Measurements from ENCODE around the gene ZXDC.

Gene ZXDC

DNA sequence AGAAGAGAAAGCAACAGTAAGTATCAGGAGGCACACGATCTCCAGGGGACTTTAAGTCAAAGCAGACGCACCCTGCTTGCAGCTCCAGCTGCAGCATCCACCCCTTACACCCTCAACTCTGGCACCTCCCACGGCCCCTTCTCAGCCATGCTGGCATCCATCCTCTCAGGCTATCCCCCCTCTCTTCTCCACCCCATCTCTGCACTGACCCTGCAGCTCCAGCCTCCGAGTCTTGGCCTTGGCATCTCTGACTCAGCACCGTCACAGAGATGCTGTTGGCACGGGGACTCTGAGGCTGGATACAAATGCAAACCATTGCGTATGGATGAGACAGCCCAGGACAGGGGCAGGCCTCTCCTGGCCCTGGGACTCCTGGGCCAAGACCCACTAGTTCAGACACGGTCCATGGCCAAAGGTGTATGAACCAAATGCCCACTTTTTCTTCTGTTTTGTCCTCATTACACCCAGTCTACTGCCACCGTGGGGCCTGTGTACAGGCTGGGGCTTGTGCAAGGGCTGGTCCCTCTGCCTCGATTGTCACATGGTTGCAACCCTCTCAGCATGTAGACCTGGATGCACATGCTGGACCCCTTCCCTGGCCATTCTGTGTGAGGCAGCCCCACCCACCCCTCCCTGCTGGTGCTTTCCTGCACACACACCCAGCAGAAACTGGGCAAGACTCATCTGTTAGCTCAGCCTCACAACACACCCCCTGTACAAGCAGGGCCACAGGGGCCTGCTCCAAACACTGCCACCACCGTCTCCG lies 18.7 kb upstream of the ZXDC start:
- DNase-seq (ENCODE audit: low read depth): no peak
- no peak overlapping the region for H3K4me3 ChIP-seq (ENCODE audit: low read depth, low read length)

DNA sequence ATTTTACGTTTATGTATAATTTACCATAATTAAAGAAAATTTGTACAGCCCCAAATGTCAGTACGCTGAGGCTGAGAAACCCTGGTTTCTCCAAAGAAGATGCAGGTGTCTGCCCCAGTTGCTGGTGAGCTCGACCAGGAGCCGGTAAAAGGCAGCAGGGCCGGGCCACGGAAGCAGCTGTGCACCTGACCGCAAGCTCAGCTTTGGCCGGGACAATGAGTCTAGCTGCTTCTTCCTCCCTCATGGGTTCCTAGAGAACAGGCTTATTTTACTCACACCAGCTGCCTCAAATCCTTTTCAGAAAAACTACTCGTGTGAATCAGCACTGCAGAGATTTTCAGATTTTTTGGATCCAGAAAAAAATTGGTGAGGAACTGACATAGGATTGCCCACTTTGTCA lies 18.0 kb upstream of the ZXDC start:
- DNase-seq (ENCODE audit: low read depth): no peak
- no peak overlapping the region for H3K4me3 ChIP-seq (ENCODE audit: low read depth, low read length)

DNA sequence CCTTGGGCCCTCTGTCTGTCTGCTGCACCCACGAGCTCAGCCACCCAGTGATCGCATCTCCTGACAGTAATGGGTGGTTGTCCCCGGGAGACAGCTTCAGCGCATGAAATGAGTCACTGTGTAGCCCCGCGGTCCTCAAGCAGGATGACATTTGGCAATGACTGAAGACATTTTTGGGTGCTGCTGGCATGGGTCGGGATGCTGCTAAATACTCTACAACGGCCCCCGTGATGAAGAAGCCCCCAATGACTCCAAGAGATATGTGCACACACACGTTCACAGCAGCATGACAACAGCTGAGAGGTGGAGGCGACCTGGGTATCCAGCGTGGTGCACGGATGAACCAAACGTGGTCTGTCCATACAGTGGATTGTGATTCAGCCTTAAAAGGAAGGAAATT lies 17.4 kb upstream of the ZXDC start:
- DNase-seq (ENCODE audit: low read depth): no peak
- no peak overlapping the region for H3K4me3 ChIP-seq (ENCODE audit: low read depth, low read length)

DNA sequence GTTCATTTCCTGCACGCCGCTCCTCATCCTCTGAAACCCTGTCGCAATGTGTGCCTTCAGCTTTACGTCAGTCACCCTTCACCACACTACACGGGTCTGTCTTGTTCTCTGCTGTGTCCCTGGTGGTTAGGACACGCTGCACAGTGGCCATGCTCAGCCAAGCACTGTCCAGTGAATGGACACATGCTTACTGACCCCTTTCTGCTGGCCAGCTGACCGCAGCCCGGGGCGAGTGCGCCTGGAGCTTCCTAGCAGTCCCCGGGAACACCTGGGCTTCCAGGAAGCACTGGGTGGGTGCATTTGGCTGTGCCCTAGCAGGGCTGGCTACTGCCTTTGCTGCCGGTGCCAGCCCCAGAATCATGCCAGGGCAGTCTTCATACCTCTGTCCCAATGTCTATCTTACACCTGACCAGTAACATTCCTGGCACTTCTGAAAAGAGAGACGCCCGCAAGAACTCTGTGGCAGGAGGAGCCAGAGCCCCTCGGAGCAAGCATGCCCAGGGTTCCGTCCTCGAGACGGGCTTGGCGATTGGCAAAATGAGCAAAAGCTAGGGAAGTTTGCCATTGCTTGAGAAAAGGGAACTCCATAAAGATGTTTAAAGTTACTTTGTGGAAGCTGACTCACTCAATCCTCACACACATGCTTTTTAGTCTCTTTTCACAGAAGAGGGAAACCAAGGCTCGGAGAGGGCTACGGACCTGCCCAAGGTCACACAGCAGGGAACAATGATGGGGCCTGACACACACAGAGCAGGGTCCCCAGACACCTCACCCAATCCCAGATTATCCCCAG lies 15.7 kb upstream of the ZXDC start:
- H3K4me3 ChIP-seq (ENCODE audit: low read depth, low read length): no peak overlapping the region

DNA sequence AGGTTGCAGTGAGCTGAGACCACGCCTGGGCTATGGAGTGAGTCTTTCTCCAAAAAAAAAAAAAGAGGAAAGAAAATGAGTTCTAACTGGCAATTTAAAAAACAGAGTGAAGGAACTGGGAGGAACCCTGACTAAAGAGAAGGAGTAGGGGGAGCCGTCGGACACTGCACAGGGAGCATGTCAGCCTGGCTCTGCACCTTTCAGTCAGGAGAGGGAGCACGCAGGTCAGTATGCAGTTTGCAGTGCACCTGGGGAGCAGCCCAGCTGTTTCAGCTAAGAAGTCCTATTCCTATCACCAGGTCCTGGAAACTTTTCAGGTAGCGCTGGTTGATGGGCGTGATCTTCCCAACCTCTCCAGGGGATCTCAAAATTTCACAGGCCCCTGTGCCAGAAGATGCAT lies 14.9 kb upstream of the ZXDC start:
- H3K4me3 ChIP-seq (ENCODE audit: low read depth, low read length): no peak overlapping the region
- no peak for DNase-seq (ENCODE audit: low read depth)

More for the DNA sequence above, 15.7 kb upstream of the ZXDC start:
- no peak for DNase-seq (ENCODE audit: low read depth)

DNA sequence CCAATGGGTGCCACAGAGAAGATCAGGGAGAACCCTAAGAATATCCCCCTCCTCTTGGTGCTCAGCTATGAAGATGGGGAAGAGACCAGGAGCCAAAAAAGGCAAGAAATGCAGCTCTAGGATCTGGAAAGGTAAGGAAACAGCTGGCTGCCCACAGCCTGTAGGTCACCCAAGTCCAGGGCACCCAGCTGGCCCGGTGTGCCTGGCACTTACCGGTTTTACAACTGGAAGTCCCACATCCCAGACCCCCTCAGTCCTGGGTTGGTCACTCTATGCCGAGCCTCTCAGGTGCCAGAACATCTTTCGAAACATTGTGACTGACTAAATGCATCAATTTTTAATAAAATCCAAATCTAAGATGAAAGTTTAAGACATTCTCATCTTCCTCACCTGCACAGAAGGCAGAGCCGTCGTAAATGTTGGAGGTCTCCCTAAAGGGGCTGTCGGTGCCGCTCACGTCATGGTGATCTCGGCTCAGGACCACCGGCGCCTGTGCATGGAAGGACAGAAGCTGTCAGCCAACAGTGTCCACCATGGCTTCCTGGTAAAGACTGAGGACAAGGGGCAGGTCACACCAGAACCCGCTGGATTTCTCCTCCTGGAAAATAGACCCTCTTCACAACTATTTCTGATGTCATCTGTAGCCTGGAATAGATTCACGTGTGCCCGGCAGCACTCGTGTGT lies 13.3 kb upstream of the ZXDC start:
- no peak overlapping the region for H3K4me3 ChIP-seq (ENCODE audit: low read depth, low read length)

DNA sequence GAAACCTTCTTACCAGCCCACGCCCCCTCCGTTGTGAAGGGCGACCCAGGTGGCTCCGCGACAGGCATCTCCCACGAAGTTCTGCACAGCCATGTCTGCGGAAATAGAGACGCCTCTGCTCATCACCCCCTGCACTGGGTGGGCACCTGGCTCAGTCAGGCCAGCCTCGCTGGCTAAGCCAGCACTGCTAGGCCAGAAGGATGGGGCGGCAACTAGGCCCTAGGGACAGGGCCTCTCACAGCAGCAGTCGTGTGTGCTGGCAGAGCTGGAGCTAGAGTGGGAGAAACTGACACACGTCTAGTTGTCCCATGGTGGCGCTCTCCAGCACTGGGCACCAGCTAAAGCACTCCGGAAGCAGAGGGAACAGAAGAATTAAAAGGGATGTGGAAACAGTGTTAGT lies 12.5 kb upstream of the ZXDC start:
- DNase-seq (ENCODE audit: low read depth): no peak
- H3K4me3 ChIP-seq (ENCODE audit: low read depth, low read length): no peak overlapping the region

More for the DNA sequence above, 13.3 kb upstream of the ZXDC start:
- no peak for DNase-seq (ENCODE audit: low read depth)

DNA sequence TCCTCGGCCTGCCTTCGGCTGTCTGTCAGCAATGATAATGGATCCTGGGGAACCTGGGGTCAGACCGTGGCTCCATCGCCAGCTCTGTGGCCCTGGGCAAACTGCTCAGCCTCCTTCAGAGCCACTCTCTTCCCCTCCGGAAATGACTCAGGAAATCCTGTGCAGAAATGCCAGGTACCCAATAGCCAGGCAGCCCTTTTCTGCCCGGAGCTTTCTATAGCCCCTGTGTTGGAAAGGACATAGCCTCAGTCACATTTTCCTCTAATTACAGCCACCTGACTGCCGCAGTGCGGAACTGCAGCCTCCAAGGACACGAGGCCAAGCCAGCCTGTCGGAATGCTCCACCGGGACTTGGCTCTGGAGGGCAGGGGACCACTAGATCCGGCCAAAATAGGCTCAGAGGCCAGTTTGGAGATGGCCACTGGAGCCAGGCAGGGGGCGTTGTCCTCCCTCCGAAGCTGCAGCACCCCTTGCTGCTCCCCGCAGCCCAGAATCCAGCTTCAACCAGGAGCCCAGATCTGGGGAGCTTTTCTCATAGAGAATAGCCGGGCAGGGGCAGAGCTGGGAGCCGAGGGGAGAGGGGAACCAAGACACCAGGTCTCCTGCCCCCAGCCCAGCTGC lies 11.6 kb upstream of the ZXDC start:
- H3K4me3 ChIP-seq (ENCODE audit: low read depth, low read length): no peak overlapping the region
- DNase-seq (ENCODE audit: low read depth): no peak

DNA sequence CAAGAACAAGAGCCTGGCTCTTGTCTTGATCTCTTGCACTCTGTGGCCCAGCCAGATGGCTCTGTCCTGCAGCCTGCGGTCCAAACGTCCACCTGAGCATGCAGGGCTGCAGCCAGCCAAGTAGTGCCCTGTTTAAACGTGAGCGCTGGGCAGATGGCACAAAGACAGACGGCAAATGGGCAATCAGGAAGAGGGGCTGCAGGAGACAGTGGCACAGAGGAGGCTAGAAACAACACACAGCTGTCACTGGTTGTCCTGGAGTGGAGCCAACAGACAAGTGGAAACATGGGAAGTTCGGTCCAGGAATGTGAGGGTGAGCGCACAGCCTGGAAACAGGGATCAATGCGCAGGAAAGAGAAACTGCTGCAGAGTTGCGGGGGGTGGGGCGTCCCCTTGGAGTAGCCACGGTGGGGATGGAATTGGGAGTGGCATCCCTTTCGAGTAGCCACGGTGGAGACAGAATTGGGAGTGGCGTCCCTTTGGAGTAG lies 10.7 kb upstream of the ZXDC start:
- DNase-seq (ENCODE audit: low read depth): no peak
- no peak overlapping the region for H3K4me3 ChIP-seq (ENCODE audit: low read depth, low read length)

DNA sequence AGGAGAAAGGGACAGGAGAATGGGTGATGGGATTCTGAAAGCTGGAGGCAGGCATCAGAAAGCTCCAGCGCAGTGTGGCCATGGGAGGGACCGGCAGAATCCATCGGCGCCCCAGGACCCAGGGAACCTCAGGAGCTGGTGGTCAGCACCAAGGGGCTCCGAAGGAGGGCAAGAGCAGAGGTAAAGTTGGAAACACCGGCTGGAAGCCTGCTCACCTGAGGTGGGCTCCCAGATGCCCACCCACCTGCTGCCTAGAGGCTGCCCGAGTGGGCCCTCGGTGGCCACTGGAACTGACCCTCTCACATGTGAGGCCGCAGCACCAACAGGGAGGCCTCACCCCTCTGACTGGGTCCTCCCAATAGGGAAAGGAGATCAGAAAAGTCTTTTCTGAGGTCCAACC lies 10.3 kb upstream of the ZXDC start:
- no peak overlapping the region for H3K4me3 ChIP-seq (ENCODE audit: low read depth, low read length)
- no peak for DNase-seq (ENCODE audit: low read depth)

DNA sequence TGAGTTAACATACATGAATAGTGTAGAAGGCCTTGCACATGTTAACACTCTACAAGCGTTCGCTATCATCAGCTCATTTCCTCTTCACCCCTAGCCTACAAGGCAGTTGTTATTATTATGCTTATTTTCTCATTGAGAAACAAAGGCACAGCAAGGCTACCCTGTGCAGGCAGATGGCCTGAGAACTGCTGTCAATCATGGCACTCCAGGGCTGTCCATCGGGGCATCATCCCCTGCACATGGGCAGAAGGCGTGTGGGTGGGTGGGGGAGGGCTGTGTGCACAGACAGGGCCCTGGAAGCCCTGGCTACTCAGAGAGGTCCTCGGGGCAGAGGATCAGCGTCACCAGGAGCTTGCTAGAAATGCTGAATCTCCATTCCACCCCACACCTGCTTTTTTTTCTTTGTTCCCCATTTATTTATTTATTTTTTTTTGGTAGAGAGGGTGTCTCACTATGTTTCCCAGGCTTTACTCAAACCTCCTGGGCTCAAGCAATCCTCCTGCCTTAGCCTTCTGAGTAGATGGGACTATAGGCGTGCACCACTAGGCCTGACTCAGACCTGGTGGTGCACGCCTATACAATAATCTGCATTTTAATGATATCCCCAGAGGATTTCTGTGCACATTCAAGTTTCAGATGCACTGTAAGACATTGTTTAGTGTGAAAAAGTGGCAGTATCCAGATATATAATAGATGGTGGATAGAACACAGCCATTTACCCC lies 9.6 kb upstream of the ZXDC start:
- no peak for DNase-seq (ENCODE audit: low read depth)
- no peak overlapping the region for H3K4me3 ChIP-seq (ENCODE audit: low read depth, low read length)

DNA sequence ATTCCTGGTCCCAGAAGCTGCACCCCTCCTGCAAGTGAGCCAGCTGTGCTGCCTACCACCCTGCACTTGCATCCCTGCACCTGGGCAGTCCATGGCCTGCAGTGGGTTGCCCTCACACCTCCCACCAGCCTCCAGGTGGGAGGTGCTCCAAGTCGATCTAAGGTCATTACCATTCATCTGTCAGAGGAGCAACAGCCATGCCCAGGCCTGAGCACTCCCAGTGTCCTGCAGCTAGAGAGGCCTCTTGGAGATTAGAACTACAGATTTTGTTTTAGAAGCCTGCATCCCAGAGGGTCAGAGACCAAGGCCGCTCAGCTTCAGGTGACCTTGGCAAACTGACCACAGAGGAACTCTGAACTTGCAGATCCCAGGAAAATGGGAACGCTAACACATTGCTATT lies 9.0 kb upstream of the ZXDC start:
- H3K4me3 ChIP-seq (ENCODE audit: low read depth, low read length): no peak overlapping the region
- DNase-seq (ENCODE audit: low read depth): no peak

DNA sequence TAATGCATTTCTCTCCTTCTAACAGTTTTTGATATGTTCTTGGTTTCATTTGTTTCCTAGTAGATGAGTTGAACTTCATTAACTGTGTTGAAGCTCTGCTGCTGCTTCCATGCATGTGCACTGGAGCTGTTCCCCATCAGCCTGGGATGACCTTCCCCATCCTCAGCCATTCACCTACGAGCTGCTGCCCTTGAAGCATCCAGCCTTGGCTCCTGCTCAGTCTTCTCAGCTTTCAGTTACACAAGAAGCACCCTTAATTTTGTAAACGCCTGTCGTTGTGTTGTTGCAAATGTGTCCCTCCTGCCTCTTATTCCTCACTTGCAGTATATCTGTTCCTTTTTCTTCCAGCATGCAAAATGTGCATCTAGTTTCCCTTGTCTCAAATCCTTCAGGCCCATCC lies 8.5 kb upstream of the ZXDC start:
- no peak overlapping the region for H3K4me3 ChIP-seq (ENCODE audit: low read depth, low read length)
- DNase-seq (ENCODE audit: low read depth): no peak

DNA sequence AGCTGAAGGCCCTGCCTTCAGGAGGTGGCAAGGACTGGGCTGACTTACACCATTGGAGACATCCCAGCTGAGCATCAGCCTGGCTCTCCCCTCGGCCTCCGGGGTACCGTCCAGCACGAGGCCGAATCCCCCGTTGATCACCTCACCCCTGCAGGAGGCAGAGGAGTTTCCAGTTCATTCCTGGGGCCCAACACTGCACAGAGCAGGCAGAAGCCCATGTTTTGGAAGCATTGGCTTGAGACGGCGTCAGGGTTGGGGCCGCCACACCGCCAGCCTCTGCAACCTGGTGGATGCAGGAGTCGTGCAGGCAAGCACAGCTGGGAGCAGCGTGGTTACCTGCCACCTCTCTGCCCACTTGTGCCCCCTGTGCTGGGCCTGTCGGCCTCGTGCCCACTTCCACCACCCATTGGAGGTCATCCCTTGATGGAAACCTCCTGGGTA lies 7.7 kb upstream of the ZXDC start:
- no peak overlapping the region for H3K4me3 ChIP-seq (ENCODE audit: low read depth, low read length)
- DNase-seq (ENCODE audit: low read depth): no peak

DNA sequence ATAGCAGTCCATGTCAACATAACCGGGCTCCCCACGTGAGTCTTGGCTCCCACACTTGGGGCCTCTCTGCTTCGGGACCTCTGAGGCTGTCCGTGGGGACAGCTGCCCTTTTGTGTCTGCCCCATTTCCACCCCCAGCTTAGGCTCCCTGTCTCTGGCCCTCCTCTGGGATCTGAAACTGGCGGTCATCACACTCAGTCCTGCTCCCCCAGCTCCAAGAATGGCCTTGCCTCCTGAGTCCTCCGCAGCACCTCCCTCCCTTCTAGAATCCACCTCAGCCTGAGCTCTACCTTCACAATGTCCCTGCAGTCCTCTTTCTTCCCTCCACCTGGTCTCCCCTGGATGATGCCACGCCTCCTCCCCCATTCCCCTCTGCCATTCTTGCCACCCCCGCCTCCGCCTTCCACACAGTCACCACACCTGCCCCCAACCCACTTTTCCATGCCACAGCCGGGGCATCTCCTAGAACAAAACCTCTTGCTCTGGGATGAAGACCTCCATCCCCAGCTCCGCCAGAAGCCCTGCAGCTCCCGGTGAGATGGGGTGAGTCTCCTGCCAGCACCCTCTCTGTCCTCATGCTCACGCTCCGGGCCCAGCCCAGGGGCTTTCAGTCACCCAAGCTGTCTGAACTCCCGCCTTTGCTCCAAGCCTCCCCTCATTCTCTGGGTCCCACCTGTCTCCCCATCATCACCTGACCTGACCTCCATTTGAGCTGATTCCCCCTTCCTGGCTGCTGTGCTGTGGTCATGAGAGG lies 7.0 kb upstream of the ZXDC start:
- no peak overlapping the region for H3K4me3 ChIP-seq (ENCODE audit: low read depth, low read length)
- DNase-seq (ENCODE audit: low read depth): no peak

DNA sequence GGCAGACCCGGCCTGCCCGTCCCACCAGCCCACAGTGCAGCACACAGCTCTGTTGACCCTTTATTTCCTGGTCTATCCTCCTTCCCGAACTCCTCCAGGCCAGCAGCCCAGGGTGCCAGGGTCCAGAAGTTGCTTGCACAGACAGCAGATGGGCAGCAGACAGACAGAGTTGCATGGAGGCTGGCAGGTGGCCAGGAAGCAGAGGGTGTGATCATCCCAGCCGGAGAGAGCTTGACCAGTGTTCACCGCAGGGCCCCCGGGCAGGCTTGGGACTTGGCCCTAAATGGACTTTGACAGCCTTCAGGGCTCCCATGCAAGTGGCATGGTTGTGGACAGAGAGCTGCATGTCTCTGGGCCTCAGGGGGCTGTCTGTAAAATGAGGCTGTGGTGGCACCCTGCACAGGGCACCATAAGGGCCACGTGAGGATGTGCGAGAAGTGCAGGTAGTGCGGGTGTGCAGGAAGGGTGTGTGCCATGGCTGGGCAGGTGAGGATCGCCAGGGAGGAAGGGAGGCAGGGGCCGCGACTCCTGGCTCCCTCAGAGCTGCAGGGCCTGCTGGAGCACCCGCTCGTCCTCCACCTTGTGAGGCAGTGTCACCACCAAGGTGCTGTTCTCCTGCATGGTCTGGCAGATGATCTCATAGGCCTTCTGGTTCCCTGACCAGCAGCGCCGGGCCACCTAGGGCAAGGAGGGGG lies 6.3 kb upstream of the ZXDC start:
- no peak overlapping the region for H3K4me3 ChIP-seq (ENCODE audit: low read depth, low read length)
- DNase-seq (ENCODE audit: low read depth): no peak

DNA sequence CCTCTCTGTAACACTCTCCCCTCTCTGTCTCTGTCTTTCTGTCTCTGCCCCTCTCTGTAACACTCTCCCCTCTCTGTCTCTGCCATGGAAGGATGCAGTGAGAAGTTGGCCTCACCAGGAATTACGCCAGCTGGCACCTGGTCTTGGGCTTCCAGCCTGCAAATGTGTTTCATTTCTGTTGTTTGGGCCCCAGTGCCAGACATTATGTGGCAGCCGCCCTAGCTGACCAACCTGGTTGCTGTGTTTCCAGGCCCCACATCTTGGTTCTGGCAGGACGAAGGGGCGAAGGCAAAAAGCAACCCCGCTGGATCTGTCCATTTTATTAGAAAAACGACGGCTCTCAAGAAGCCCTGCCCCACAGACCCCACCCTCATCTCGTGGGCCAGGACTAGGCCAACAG lies 5.2 kb upstream of the ZXDC start:
- DNase-seq (ENCODE audit: low read depth): no peak
- H3K4me3 ChIP-seq (ENCODE audit: low read depth, low read length): no peak overlapping the region

DNA sequence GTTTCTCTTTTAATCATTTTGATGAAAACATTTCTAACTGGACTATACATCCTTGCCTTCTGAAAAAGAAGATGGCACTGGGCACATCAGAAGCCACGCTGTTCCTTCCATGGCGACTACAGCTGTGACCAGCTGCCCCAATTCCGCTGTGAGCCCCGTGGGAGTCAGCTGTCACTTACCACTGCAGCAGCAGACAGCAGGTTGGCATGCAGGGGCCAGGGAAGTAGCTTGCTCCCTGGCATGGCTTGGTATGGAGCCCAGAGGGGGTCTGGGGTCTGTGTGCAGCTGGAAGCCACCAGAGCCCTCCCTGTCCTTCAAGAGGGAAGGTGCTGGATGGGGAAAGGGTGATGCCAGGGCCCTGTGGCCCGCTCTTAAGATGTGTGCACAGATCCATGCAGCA lies 4.5 kb upstream of the ZXDC start:
- H3K4me3 ChIP-seq (ENCODE audit: low read depth, low read length): no peak overlapping the region
- no peak for DNase-seq (ENCODE audit: low read depth)
